SH-SY5Y (cell line): ENCODE measurements around the gene PCMTD2.

Experiments
- GATA2 ChIP-seq: IDR thresholded peaks from 2 replicates; pipeline ENCODE4 v1.6.1; 2011; ENCODE audit warnings: mild to moderate bottlenecking, low read depth, low read length
- GATA3 ChIP-seq: IDR thresholded peaks from 2 replicates; pipeline ENCODE4 v1.6.1; 2011; ENCODE audit warnings: low read depth, mild to moderate bottlenecking, low read length, moderate library complexity

GRCh38 chr20:64256282-64256935, 861 bp downstream of the PCMTD2 start:
- TF ChIP-seq GATA3 (no peak), GATA2 (no peak)
